Measurements from ENCODE around the gene CRK.
A peak's percentile ranks its signal among the peaks of the same experiment; 100 is the strongest.
"Not testable (repeated sequence)": the region's sequence is repeated elsewhere in the genome, so short reads cannot be mapped to it uniquely, and the experiment has no call there.

Gene CRK

DNA sequence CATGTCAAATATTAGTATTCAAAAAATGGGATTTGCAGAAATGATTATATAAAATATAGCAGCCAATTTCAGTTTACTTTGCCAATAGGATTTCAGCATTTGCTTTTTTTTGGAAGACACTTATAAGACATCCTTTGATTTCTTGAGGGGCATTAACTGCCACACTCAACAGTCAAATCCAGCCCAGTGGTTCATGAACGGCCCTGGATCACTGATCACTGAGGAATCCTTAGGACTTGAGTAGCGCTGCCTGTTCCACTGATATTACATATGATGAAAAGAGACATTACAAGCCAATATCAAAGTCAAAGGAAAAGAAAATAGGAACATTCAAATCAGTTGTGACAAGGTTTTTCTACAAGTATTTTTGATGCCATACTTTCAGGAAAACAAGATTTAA, 35.1 kb downstream of the CRK start:
- no peak for DNase-seq

DNA sequence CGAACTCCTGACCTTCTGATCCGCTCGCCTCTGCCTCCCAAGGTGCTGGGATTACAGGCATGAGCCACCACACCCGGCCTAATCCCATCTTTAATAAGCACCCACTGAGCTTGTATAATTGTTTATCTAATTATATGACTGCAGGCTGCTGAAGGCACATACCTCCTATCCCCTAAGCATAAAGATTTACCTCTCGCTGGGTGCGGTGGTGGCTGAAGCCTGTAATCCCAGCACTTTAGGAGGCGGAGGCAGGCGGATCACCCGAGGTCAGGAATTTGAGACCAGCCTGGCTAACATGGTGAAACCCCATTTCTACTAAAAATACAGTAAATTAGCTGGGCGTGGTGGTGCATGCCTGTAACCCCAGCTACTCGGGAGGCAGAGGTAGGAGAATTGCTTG, 35.9 kb downstream of the CRK start:
- DNase-seq = no peak

DNA sequence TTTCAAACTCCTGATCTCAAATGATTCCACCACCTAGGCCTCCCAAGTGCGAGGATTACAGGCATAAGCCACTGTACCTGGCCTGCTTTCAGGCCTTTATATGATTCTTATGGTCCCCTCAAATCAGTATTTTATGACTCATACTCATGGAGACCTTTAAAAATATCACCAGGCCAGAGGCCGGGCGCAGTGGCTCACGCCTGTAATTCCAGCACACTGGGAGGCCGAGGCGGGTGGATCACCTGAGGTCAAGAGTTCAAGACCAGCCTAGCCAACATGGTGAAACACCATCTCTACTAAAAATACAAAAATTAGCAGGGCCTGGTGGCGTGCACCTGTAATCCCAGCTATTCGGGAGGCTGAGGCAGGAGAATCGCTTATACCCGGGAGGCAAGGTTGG, 37.6 kb downstream of the CRK start:
- not testable (repeated sequence) for DNase-seq

DNA sequence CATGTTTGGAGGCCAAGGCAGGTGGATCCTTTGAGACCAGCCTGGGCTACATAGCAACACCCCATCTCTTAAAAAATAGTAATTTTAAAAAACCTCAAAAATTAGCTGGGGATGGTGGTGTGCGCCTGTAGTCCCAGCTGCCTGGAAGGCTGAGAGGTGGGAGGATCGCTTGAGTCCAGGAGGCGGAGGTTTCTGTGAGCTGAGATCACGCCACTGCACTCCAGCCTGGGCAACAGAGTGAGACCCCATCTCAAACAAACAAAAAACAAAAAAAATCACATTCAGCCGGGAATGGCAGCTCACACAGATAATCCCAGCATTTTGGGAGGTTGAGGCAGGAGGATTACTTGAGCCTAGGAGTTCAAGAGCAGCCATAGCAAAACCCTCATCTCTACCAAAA, 39.6 kb downstream of the CRK start:
- no peak for DNase-seq

DNA sequence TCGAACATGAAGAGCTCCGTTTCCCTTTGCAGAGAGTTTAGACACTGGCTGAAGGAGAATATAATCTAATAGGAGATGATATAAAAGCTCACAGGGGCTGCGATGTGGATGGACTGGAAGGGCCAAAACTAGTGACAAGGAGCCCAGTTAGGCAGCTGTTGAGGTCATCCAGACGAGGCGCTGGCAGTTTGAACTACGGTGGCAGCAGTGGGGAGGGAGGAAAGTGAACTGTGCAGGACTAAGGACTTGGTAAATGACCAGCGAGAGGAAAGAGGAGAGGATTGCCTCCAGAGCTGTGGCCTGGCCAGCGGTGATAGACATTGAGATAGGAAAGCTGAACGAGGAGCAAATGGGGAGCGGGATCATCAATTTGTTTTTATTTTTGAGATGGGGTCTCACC, 41.4 kb downstream of the CRK start:
- DNase-seq = no peak

DNA sequence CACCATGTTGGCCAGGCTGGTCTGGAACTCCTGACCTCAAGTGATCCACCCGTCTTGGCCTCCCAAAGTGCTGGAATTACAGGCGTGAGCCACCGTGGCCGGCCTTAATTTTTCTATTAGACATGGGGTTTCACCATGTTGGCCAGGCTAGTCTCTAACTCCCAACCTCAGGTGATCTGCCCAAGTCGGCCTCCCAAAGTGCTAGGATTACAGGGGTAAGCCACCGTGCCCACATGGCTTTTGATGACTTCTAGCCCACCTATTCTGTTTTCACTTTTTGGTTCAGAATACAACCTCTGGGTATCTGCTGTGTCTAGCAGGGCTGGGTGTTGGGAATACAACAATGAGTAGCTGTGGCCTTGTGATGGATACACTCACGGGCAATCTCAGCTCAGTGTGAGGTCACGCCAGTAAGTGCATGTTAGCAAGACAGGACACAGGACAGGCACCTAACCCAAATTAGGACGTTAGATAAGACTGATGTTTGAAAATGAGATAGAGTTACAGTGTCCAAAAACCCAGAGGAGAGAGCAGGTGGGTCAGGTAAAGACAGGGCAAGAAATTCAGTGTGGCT, 41.9 kb downstream of the CRK start:
- no peak for DNase-seq

DNA sequence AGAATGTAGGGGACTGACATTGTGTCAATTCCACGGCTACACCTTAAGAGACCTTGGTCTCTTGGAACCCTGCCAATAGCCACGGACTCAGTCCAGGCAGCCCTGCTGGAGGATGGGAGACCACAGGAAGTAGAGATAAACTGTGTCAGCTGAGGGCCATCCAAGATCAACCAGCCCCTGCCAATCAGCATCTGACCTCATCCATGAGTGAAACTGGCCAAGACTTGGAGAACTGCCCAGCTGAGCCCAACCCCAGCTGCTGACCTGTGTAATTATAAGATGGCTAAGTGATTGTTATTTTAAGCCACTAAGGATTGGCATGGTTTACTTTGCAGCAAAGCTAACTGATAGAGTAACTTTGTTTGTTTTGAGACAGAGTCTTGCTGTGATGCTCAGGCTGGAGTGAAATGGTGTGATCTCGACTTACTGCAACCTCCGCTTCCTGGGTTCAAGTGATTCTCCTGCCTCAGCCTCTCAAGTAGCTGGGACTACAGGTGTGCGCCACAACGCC, 42.7 kb downstream of the CRK start:
- DNase-seq = peak in 1 of 2 experiments; percentile 31

DNA sequence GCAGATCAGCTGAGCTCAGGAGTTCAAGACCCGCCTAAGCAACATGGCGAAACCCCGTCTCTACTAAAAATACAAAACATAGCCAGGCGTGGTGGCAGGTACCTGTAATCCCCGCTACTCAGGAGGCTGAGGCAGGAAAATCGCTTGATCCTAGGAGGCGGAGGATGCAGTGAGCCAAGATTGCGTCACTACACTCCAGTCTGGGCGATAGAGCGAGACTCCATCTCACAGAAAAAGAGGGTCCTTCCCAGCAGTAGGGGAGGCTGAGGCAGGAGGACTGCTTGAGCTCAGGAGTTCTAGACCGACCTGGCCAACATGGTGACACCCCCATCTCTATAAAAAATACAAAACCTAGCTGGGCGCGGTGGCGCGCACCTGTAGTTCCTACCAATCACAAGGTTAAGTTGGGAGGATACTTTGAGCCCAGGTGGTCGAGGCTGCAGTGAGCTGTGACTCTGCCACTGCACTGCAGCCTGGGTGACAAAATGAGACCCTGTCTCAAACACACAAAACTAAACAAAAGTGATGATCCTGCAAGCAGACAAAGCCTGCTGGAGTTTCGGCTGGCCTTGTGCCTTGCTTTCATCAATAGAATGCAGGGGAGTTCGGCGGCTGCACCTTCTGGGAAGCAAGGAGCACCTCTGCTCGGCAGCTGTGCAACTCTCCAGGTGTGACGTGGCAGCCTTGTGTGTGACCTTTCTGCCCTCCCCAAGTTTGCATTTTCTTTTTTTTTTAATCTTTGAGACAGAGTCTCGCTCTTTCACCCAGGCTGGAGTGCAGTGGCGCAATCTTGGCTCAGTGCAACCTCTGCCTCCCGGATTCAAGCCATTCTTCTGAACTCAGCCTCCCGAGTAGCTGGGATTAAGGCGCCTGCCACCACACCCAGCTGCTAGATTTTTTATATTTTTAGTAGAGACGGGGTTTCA, 43.6 kb downstream of the CRK start:
- DNase-seq = no peak

DNA sequence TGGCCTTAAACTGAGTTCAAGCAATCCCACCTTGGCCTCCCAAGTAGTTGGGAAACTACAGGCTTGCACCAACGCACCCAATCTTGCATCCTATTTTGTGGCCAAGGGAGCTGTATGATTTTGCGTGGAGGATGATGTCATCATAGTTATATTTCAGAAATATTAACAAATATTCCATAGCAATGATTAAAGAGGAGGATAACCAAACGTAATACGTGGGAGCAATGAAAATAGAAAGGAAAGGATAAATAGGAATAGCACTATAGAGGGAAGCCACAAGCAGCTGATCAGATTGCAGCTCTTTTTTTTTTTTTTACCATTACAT, 53.8 kb downstream of the CRK start:
- no peak for DNase-seq

DNA sequence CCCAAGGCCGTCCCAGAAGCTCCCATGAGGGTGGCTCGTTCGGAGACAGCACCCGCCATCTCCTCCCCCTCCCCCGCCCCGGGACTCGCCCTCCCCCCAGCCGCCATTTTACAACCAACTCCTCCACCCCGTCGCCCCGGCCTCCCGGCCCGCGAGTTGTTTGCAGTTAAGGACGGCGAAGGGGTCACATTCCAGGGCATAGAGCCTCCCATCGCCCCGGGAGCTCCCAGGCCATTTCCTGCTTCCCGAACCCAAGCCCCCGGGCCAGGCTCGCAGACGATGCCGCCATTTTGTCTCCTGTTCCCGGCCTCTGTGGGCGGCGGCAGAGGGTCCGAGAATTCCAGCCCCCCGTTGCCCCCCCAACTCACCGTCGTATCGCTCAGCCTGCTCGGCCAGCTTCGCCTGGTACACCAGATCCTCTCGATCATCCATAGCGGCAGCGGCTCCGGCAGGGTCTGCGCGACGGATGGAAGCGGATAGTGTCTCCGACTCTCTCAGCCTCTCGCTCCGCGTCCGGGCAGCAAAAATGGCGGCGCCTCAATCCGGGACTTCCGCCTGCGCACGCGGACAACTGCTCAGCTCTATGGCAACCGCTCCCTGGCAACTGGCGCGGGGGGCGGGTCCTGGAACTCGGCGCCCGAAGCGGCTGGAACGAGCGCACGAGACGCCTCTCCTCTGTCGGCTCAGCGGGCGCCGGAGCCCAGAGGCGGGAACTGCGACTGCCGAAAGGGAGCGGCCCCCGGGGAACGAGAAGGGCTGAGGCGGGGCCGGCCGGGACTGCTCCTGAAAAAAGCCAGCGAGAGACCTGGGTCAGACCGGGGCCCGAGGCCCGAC, 56.1 kb downstream of the CRK start, which contains the start of gene YWHAE:
Gene YWHAE (minus strand): TSS at position 544 of the 834 bp plus-strand sequence. CDS start 112 bp downstream, at position 432.
- DNase-seq = peak; percentile 87 to 96

DNA sequence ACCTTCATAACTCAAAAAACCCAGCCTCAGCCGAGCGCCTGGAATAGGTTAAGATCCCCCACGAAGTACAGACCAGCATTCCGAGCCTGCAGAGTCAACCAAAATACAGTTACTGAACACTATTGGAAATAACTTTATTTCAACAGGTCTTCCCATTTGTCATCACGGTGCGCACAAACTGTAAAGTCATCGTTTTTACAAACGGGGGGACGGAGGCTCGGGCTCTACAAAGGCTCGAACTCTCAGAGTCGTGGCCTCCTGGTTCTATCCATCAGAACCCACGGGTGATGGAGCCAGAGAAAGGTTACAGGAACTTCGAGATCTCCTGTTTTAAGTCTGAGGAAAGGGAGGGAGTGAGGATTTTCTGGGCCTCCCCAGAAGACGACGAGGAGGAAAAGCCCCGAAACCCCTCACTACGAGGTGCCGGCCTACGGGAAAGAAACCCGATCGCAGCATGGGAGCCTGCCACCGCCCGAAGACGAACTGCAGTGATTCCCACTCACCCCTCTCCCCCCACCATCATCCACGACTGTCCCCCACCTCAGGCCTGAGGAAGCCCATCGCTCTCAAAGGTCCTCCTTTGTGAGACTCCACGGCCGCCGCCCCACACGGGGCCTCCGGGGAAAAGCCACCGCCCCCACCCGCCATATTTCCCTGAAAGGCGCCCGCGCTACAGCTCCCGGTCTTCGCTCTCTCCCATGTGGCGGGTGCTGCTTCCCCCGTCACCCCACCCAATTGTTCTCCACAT, 56.9 kb downstream of the CRK start:
- no peak for DNase-seq

DNA sequence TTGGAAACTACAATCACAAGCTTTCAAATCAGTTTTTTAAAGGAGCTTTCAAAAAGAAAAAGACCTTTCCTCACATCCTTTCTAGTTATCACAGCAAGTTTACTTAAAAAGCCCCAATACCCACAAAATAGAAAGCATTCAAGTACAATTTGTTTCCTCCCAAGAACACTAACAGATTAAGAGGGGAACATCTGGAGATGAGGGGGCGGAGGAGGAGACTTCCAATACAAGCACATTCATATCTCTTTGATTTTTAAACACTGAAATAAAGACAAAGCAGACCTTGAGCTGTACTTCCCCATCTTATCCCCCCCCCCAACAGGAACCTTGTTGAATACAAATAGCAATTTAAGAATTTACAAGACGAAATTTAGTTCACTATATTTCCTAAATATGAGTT, 58.0 kb downstream of the CRK start:
- no peak for DNase-seq

DNA sequence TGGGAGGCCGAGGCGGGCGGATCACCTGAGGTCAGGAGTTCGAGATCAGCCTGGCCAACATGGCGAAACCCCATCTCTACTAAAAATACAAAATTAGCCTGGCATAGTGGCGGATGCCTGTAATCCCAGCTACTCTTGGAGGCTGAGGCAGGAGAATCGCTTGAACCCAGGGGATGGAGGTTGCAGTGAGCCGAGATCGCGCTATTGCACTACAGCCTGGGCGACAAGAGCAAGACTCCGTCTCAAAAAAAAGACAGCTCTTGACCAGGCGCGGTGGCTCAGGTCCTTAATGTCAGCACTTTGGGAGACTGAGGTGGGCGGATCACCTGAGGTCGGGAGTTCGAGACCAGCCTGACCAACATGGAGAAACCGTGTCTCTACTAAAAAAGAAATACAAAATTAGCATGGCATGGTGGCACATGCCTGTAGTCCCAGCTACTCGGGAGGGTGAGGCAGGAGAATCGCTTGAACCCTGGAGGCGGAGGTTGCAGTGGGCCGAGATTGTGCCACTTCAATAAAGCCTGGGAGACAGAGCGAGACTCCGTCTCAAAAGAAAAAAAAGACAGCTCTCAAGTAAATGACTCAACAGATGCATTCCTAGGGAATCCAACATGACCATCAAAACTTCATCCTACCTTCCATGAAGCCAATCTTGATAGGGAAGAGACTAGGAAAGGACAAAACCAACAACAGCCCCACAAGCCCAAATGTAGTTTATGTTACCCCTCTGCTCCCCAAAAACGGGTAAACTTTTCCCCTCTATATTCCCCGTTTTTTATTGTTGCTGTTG, 60.0 kb downstream of the CRK start:
- DNase-seq = not testable (repeated sequence)

DNA sequence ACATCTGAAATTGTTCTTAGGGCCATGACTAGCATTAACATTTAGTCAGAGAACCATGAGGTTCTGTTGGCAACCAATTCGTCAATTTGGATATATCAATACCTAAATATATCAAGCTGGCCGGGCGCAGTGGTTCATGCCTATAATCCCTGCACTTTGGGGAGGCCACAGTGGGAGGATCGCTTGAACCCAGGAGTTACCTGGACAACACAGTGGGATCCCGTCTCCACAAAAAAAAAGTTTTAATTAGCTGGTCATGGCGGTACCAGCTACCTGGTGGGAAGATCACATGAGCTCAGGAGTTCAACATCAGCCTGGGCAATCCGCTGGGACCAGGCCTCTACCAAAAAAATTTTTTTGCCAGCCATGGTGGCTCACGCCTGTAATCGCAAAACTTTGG, 64.5 kb downstream of the CRK start:
- no peak for DNase-seq

DNA sequence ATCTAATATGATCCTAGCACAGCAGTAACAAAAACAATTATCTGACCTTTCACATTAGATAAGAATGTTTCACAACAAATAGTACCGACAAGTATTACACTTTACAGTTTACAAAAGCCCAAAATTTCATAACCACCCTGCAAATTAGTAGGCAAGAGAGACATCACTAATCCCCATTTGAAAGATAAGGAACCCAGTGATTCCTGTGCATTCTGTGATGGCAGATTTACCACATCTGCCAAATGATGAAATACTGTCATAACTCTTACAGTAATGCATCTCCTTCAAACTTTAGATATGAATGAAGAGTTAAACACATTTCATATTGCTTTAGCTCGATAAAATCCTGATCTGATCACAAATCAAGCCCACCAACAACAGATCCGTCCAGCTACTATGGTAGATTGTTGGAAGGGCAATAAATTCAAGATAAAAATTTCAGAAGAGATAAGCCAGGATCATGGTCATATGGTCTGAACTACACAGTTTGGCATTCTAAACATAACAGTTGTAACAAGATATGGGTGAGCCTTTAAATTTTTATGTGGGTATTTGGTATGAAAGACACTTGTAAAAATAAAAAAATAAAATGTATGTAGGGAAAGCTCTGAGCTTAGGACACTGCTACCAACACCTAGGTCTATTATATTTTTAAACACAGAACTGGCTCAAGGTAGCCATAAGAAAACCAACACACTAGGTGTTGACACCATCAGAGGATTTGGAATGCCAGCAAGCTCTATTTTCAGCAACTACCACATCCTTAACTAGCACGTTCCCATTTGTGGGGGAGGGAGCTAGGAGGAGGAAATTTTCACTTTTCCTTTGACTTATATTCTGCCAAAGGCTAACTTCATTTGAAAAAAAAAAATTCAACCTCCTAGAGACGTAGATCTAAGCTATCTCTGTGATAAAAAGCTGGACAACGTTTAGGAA, 65.3 kb downstream of the CRK start:
- DNase-seq = no peak

DNA sequence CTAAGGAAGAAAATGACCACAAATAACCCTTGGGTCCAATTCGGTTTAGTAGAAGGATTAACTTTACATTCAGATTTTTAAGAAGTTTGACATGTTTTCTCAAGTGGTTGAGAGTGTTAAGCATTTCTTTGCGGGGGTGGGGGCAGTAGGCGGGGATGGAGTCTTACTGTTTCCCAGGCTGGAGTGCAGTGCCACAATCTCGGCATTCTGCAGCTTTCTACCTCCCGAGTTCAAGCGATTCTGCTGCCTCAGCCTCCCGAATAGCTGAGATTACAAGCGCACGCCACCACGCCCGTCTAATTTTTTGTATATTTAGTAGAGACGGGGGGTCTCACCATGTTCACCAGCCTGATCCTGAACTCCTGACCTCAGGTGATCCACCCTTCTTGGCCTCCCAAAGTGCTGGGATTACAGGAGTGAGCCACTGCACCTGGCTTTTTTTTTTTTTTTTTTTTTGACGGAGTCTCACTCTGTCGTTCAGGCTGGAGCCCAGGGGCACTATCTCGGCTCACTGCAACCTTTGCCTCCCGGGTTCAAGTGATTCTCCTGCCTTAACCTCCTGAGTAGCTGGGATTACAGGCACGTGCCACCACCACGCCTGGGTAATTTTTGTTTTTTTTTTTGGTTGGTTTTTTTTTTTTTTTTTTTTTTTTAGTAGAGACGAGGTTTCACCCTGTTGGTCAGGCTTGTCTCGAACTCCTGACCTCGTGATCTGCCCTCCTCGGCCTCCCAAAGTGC, 68.4 kb downstream of the CRK start:
- DNase-seq = not testable (repeated sequence)

DNA sequence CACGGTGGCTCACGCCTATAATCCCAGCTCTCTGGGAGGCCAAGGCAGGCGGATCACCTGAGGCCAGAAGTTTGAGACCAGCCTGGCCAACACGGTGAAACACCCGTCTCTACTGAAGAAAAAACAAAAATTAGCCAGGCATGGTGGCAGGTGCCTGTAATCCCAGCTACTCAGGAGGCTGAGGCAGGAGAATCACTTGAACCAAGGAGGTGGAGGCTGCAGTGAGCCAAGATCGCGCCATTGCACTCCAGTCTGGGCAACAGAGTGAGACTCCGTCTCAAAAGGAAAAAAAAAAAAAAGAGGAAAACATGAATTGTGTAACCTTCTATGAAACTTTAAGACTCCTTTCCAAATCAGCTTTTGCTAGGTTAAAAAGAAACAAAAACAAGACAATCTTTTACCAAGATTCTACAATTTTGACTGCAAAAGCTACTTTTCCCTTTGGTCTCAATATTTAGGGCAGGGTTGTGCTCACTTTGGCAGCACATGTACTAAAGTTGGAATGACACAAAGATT, 69.3 kb downstream of the CRK start:
- DNase-seq = not testable (repeated sequence)

DNA sequence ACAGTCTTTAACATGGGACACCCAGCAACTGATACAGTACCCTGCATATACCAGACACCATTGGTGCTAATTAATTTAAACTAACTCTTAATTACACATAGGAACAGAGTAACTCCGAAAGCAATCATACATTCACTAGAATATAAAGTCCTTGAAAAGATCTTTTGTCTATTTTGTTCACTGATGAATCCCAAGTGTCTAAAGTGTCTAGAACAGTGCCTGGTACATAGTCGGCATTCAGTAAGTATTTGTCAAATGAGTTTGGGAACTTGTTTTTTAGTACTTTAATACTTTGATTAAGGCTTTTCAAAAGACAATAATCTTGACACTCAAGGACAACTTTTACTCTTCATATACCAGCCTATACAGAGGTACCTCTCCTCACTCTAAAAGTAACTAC, 69.8 kb downstream of the CRK start:
- no peak for DNase-seq

DNA sequence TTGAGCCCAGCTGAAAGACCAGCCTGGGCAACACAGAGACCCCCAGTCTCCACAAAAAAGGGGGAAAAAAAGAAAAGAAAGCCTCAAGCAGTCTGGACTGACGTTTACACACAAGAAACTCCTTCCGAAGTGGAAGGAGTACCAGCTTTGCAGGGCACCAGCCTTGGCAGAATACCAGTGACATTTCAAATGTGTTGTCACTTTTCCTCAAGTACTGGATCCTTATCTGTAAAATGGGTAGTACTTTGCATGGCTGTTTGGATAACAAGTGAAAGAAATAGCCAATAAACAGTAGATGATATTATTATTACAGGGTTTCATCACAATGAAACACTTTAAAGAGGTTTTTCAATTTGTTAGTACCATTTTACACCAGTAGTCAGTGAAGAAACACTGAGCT, 70.2 kb downstream of the CRK start:
- DNase-seq = no peak
